ENCODE data around the gene LDLRAD3. TPM values are rescaled to one million over a fixed set of nuclear protein-coding genes. Genes with fewer than 3 reads are reported as not detected.

LDLRAD3 gene
- total RNA-seq, 1 donor from 2014 or later, result 10.2 TPM

GRCh38 chr11:36092314-36093030 lies 148.6 kb downstream of the LDLRAD3 start:
- H3K36me3 ChIP-seq (ENCODE audit: control insufficient read depth, insufficient read depth, low read length), result no peaks in the 10 kb centered on the region
- no peak for DNase-seq (ENCODE audit: low read depth)
- no peaks in the 10 kb centered on the region for H3K27me3 ChIP-seq (ENCODE audit: control insufficient read depth, insufficient read depth, low read length)
- no peak overlapping the region for H3K4me3 ChIP-seq (ENCODE audit: low read depth, low read length)
- TF ChIP-seq CTCF (IDR thresholded peaks at IDR 0.05; ENCODE audit: insufficient read depth, low read length, poor library complexity, severe bottlenecking), result no peak

- H3K27me3 ChIP-seq (ENCODE audit: control insufficient read depth, insufficient read depth, low read length), result no peaks in the 10 kb centered on the region
- H3K36me3 ChIP-seq (ENCODE audit: control insufficient read depth, insufficient read depth, low read length), result no peaks in the 10 kb centered on the region
- no peak for DNase-seq (ENCODE audit: low read depth)
- TF ChIP-seq CTCF (IDR thresholded peaks at IDR 0.05; ENCODE audit: insufficient read depth, low read length, poor library complexity, severe bottlenecking), result no peak
- no peak overlapping the region for H3K4me3 ChIP-seq (ENCODE audit: low read depth, low read length)
Measured at GRCh38 chr11:36093548-36093947, 149.7 kb downstream of the LDLRAD3 start.

GRCh38 chr11:36094164-36094563 lies 150.3 kb downstream of the LDLRAD3 start:
- no peaks in the 10 kb centered on the region for H3K36me3 ChIP-seq (ENCODE audit: control insufficient read depth, insufficient read depth, low read length)
- TF ChIP-seq CTCF (IDR thresholded peaks at IDR 0.05; ENCODE audit: insufficient read depth, low read length, poor library complexity, severe bottlenecking), result no peak
- no peaks in the 10 kb centered on the region for H3K27me3 ChIP-seq (ENCODE audit: control insufficient read depth, insufficient read depth, low read length)
- no peak overlapping the region for H3K4me3 ChIP-seq (ENCODE audit: low read depth, low read length)
- no peak for DNase-seq (ENCODE audit: low read depth)

GRCh38 chr11:36095716-36096115 lies 151.9 kb downstream of the LDLRAD3 start:
- Histone ChIP-seq H3K4me3 (ENCODE audit: low read depth, low read length) (no peak overlapping the region), H3K27me3 (ENCODE audit: control insufficient read depth, insufficient read depth, low read length) (no peaks in the 10 kb centered on the region), H3K36me3 (ENCODE audit: control insufficient read depth, insufficient read depth, low read length) (no peaks in the 10 kb centered on the region)
- no peak for TF ChIP-seq CTCF (IDR thresholded peaks at IDR 0.05; ENCODE audit: insufficient read depth, low read length, poor library complexity, severe bottlenecking)
- no peak for DNase-seq (ENCODE audit: low read depth)

- no peaks in the 10 kb centered on the region for H3K36me3 ChIP-seq (ENCODE audit: control insufficient read depth, insufficient read depth, low read length)
- TF ChIP-seq CTCF (IDR thresholded peaks at IDR 0.05; ENCODE audit: insufficient read depth, low read length, poor library complexity, severe bottlenecking), result no peak
- no peak for DNase-seq (ENCODE audit: low read depth)
- no peak overlapping the region for H3K4me3 ChIP-seq (ENCODE audit: low read depth, low read length)
- H3K27me3 ChIP-seq (ENCODE audit: control insufficient read depth, insufficient read depth, low read length), result no peaks in the 10 kb centered on the region
Measured at GRCh38 chr11:36097219-36097650, 153.4 kb downstream of the LDLRAD3 start.

GRCh38 chr11:36098087-36098486 lies 154.2 kb downstream of the LDLRAD3 start:
- Histone ChIP-seq H3K4me3 (ENCODE audit: low read depth, low read length) (no peak overlapping the region), H3K27me3 (ENCODE audit: control insufficient read depth, insufficient read depth, low read length) (no peaks in the 10 kb centered on the region), H3K36me3 (ENCODE audit: control insufficient read depth, insufficient read depth, low read length) (no peaks in the 10 kb centered on the region)
- TF ChIP-seq CTCF (IDR thresholded peaks at IDR 0.05; ENCODE audit: insufficient read depth, low read length, poor library complexity, severe bottlenecking), result no peak
- no peak for DNase-seq (ENCODE audit: low read depth)

Data from kidney epithelial cell (primary cell).